COLO829 (cell line): ENCODE results near the gene PHACTR1.
"Not testable (repeated sequence)": the region's sequence is repeated elsewhere in the genome, so short reads cannot be mapped to it uniquely, and the experiment has no call there.

ENCODE experiments used
- DNase-seq: peaks from one replicate; pipeline ENCODE4 v3.0.0; 2012; ENCODE audit warnings: low spot score

Gene PHACTR1

GRCh38 chr6:12749531-12750379, 33.2 kb downstream of the PHACTR1 start:
- no peak for DNase-seq

DNA sequence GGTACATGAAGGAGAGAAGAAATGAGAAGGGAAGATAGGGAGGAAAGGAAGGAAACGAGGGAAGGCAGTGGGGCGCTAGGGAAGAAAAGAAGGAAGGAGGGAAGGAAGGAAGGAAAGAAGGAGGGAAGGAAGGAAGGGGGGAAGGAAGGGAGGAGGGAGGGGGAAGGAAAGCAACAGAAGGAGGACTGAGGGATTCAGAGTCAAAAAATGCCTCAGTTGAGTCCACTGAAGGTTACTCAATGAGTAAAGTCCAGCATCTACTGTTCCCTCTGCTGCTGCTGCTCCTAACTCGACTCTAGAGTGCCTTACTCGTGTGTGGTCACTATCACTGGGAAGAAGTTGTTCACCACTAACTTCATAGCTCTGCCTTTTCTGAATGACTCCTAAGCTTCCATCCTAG, 33.8 kb downstream of the PHACTR1 start:
- DNase-seq = no peak

GRCh38 chr6:12751694-12752325, 35.2 kb downstream of the PHACTR1 start:
- DNase-seq = peak; percentile 47

DNA sequence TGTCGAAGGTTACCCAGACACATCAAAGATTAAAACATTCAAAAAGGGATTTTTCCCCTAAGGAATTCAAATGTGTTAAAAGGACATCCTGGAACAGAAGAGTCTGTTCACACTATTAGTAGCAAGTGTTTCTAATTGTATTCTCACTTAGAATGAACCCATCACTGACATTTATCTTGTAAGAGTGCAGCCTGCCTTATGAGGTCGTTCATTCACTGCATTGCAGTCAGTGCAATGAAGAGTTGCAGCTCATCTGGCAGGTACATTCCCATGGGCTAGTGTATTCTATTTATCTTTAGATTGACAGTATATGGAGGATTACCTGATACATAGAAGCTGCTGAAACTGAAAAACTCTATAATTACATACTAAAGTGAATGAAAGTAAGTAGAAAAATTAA, 36.5 kb downstream of the PHACTR1 start:
- no peak for DNase-seq

DNA sequence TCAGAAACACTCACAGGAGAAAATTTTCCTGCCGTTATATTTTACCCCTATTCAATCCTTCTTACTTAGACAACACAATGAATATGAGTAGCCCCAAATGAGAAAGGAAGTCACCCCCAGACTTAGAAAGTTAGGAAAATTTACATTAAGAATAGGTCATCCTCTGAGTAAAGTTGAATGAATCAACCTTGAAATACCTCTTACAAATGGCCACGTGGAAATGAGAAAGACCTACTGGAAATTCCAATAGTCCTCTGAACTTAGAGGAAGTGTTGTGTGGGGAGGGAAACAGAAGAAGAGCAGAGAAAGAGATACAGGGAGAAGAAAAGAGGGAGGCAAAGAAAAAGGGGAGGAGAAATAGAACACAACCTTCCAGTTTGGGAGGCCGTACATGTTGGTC, 43.7 kb downstream of the PHACTR1 start:
- no peak for DNase-seq

DNA sequence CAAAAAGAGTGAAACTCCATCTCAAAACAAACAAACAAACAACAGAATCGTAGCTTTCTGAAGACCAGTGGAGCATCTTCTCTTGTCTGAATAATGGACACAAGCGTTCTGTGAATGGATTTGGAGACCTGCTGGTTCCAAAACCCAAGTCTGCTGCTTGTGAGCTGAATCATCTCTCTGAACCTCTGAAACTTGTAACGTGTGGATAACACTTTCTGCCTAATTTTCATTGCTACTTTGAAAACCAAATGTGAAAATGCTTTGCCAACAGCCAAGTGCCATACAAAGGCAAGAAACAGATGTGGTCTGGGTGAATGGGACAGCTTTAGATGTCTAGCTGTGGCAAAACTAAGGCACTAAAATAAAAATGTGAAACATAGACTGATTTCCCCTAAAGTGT, 44.3 kb downstream of the PHACTR1 start:
- no peak for DNase-seq

DNA sequence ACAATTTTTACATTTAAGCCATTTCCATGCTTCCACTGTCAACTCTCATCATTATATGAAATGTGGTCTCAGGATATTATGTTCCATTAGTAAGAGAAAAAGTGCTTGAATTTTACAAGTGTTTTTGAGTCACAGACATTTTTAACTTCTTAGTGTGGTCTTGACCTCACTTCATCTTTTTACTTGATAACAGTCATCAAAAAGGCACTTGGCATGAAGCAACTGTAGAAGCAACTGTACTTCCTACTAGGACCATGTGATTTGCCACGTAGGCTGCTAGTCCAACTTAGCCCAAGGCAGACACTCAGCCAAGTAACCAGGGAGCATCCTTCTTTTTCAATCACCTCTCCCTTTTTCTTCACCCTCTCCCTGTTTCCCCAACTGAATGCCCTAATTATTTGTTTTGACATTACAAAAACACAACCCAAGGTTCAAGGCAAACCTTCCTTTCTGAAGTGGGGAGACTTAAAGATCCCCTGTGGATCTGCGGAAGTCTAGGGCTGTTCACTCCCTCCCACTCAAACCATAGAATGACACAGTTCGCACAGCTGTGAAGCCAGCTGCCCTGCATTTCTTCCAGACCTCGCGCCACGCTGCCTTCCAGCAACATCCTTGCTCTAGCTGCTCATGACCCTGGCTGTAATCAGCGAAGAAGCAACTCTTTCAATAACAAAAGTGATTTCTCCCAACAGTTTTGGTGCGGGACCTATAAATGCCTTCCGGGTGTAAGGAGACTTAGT, 45.0 kb downstream of the PHACTR1 start:
- no peak for DNase-seq

DNA sequence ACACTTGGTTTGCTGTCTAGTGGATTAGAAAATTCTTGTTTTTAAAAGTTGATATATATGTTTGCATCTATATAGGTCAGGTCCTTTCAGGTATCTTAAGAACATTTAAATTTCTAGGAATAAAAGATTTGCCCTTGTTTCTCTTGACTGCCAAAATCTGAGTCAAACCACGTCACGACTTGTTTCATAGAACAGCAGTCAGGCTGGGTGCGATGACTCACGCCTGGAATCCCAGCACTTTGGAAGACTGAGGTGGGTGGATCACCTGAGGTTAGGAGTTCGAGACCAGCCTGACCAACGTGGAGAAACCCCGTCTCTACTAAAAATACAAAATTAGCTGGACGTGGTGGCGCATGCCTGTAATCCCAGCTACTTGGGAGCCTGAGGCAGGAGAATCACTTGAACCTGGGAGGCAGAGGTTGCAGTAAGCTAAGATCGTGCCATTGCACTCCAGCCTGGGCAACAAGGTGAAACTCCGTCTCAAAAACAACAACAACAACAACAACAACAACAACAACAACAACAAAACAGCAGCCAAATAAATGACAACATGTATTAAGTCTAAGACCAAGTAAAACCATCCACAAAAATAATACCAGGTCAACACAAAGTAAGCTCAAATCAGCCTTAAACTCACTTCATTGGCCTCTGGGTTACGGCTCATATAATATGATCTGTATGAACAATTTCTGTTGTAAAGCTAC, 46.3 kb downstream of the PHACTR1 start:
- not testable (repeated sequence) for DNase-seq

DNA sequence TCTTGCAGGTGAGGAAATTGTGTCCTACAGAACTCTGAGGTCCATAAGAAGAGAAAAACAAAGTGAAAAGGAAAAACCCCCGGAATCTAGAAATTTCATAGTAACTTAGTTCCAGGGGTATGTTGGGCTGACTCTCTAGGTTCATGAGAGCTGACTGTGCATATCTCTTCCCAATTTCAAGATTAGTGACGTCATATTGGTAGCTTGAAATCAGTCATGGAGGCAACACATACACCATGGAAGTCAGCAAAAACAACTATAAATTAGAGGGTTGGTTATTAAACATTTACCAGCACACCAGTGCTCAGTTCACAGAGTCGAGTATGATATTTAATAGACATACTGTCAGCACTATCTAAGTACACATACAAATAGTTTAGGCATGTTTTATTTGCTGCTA, 49.8 kb downstream of the PHACTR1 start:
- DNase-seq = no peak

- no peak for DNase-seq
Measured at GRCh38 chr6:12767016-12767415, 50.4 kb downstream of the PHACTR1 start.

DNA sequence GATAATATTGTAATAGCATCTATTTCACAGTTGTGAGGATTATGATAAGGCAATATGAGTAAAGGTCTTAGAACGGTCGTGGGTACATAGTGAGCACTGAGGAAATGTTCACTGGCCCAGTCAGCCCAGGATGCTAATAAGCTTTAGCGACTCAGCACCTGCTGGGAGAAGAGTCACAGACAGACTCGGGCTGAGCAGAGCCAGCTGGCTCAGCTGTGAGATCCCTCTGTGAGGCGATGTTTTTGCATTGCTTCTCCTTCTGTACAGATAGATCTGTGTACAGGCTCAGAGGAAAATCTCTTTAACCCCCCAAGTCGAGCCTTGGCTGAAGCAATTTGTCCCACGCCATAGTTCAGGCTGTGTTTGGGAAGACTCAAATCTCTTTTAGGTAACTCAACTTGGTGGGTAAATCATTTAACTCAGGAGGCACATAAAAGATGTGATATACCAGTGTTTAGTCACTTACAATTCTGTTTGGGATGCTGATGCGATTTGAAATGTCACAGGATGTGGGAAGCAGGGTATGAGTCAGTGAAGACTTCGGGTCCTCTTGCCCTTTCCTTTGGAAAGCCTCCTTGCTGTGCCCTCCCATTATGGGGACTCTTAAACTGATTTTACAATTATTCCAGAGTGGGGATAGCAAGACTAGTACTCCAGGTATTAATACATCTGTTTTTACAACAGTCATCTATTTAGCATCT, 53.1 kb downstream of the PHACTR1 start:
- no peak for DNase-seq

GRCh38 chr6:12772416-12772815, 55.8 kb downstream of the PHACTR1 start:
- no peak for DNase-seq

DNA sequence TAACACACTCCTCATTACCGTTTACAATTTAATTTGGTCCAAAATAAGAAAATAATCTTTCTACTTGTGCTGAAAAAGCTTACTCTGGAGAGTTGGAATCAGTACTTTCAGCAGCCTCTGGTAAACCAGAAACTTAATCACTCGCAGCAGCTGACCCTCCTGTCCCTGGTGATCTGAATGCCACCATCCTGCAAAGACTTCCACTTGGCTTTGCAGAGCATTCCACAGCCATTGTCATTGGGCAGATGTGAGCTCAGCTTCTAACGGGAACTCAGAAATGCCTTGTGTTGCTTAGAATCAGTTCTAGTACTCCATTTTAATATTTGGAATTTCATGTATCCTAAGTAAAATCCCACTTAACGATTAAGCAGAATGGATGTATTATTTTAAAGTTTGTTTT, 59.7 kb downstream of the PHACTR1 start:
- no peak for DNase-seq

DNA sequence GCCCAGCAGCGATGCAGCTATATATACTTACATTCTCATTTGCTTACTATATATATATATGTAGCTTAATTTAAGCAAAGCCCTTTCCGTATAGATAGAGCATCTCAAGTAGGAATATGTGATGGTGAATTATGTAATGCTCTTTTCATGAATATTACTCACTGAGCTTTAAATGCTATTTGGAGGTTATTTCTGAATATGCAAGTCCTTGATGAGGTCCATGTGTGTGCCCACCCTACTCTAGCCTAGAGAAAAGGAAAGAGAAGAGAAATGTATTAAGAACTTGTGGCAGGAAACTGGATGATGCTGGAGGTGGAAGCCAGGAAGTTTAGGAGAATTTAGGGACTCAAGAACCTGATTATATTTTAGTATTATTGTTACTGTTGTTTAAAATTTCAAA, 63.2 kb downstream of the PHACTR1 start:
- no peak for DNase-seq

- DNase-seq = no peak
Measured at GRCh38 chr6:12782136-12782535, 65.6 kb downstream of the PHACTR1 start.

DNA sequence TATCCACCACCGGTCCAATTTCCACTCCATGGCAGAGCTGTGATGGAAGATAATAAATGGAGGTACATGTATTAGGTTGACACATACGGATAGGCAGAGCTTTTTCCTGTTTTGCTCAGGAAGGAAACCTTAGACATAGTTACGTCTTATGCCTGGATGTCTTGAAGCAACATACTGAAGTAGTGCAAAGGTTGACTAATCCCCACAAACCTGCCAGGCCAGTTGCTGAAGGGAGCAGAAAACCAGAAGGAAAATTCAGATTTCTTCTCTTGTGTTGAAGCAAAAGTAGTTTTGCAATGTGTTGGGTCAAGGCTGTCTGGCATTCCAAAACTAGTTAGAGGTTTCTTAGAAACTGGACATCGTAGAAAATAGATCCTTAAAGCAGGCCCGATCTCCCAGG, 68.7 kb downstream of the PHACTR1 start:
- DNase-seq = no peak

DNA sequence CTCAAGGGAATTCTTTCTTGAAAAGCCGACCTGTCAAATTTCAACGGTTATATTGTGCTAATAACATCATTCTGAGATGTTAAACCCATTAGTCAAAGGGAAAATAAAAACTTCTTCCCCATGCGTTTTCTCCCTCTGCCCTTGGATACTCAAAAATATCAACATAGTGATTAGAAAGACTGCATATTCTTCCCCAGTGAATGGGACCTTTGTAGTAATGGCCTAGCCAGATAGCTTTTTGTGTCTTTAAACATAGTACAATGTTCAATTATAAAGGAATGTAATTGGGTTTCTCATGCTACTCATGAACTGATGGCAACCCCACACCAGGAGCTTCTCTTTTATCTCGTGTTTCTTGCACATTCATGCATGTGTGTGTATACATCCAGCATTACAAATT, 69.4 kb downstream of the PHACTR1 start:
- peak; percentile 36 for DNase-seq

- DNase-seq = no peak
Measured at GRCh38 chr6:12791371-12791770, 74.8 kb downstream of the PHACTR1 start.

DNA sequence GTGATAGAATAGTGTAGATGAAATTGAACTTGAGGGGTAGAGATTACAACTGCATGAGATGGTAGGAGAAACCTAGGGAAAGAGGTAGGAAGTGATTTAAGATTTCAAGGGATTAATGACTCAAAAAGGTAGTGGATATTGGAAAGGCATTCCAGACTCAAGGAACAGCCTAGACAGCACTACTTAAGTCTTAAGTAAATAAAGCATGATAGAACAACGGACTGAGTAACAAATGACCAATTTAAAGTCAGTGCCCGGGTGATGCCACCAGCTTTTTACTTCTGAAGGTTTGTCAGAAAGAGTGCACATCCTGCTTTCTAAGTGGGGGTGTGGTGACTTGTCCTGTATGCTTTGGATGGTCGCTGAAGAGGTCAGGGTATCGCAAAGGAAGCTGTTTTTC, 81.8 kb downstream of the PHACTR1 start:
- no peak for DNase-seq

- no peak for DNase-seq
Measured at GRCh38 chr6:12800120-12800519, 83.6 kb downstream of the PHACTR1 start.

GRCh38 chr6:12801141-12801540, 84.6 kb downstream of the PHACTR1 start:
- peak; percentile 40 for DNase-seq

- no peak for DNase-seq
Measured at GRCh38 chr6:12802440-12802839, 85.9 kb downstream of the PHACTR1 start.
